BLaER1 (cell line): ENCODE results near the gene PLEKHO2.
A peak's percentile ranks its signal among the peaks of the same experiment; 100 is the strongest.

Experiments used
- H3K27ac ChIP-seq: shearing (Covaris generic); formaldehyde crosslinking; 2 replicates; pipeline ENCODE4 v1.8.1; 2022
- H3K27me3 ChIP-seq: shearing (Covaris generic); formaldehyde crosslinking; 2 replicates; pipeline ENCODE4 v1.8.1; 2022
- H3K36me3 ChIP-seq: shearing (Covaris generic); formaldehyde crosslinking; 2 replicates; pipeline ENCODE4 v1.8.1; 2022
- H3K4me1 ChIP-seq: shearing (Covaris generic); formaldehyde crosslinking; 2 replicates; pipeline ENCODE4 v1.8.1; 2022
- H3K4me2 ChIP-seq: shearing (Covaris generic); formaldehyde crosslinking; 2 replicates; pipeline ENCODE4 v1.8.1; 2022
- H3K4me3 ChIP-seq: shearing (Covaris generic); formaldehyde crosslinking; 2 replicates; pipeline ENCODE4 v1.8.1; 2022
- H3K9ac ChIP-seq: shearing (Covaris generic); formaldehyde crosslinking; 2 replicates; pipeline ENCODE4 v1.8.1; 2022
- H3K9me3 ChIP-seq: shearing (Covaris generic); formaldehyde crosslinking; 2 replicates; pipeline ENCODE4 v1.8.1; 2022
- H4K20me1 ChIP-seq: shearing (Covaris generic); formaldehyde crosslinking; 2 replicates; pipeline ENCODE4 v1.8.1; 2022
- Cebpa-rat ChIP-seq: shearing (Covaris generic); IDR thresholded peaks from 2 replicates; pipeline ENCODE4 v1.8.1; 2022

The PLEKHO2 gene

GRCh38 chr15:64825431-64826294, 16.1 kb upstream of the PLEKHO2 start, which contains the start of gene PIF1:
PIF1 (minus strand) TSS chr15:64825647; CDS start chr15:64824335, 1,312 bp downstream.
- Histone ChIP-seq H3K4me2 (peak within 1 kb of the TSS; percentile 98), H3K27ac (peak within 1 kb of the TSS; percentile 71), H4K20me1 (no peaks in the 10 kb centered on the region; the same call in 1 of the 2 replicates), H3K4me3 (peak within 1 kb of the TSS; percentile 73), H3K9ac (peak within 1 kb of the TSS; percentile 79), H3K9me3 (no peaks in the 10 kb centered on the region), H3K36me3 (peaks cover 29% of the 10 kb centered on the region), H3K4me1 (peaks cover 33% of the 10 kb centered on the region), H3K27me3 (peaks cover 22% of the 10 kb centered on the region)
- no peak for TF ChIP-seq Cebpa-rat

- Histone ChIP-seq H3K9ac (no peak overlapping the region), H3K4me3 (no peak overlapping the region), H3K9me3 (no peaks in the 10 kb centered on the region), H3K4me2 (no peak overlapping the region), H3K27me3 (peaks cover 10% of the 10 kb centered on the region), H3K27ac (no peak overlapping the region), H3K36me3 (no peaks in the 10 kb centered on the region), H3K4me1 (peaks cover 20% of the 10 kb centered on the region), H4K20me1 (no peaks in the 10 kb centered on the region; the same call in 1 of the 2 replicates)
- TF ChIP-seq Cebpa-rat = no peak
These were observed 12.7 kb upstream of the PLEKHO2 start for GRCh38 chr15:64828985-64829384.

DNA sequence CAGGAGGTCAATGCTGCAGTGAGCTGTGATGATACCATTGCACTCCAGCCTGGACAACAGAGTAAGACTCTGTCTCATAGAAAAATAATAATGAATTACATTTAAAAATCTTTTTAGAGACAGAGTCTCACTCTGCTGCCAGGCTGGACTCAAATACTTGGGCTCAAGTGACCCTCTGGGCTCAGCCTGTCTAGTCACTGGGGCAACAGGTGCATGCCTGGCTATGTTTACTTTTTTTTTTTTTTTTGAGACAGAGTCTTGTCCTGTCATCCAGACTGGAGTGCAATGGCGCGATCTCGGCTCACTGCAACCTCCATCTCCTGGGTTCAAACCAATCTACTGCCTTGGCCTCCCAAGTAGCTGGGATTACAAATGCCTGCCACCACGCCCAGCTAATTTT, 8.0 kb upstream of the PLEKHO2 start:
- H3K9ac ChIP-seq = no peak overlapping the region
- no peak overlapping the region for H3K4me2 ChIP-seq
- H3K27me3 ChIP-seq = no peaks in the 10 kb centered on the region
- no peak for TF ChIP-seq Cebpa-rat
- no peaks in the 10 kb centered on the region for H3K9me3 ChIP-seq
- no peak overlapping the region for H3K4me3 ChIP-seq
- H3K36me3 ChIP-seq = no peaks in the 10 kb centered on the region
- no peak overlapping the region for H3K27ac ChIP-seq
- peaks cover 35% of the 10 kb centered on the region for H3K4me1 ChIP-seq
- H4K20me1 ChIP-seq = no peaks in the 10 kb centered on the region

GRCh38 chr15:64836023-64836536, 5.6 kb upstream of the PLEKHO2 start:
- H4K20me1 ChIP-seq = no peaks in the 10 kb centered on the region
- H3K27me3 ChIP-seq = no peaks in the 10 kb centered on the region
- H3K4me3 ChIP-seq = no peak overlapping the region
- peak overlapping the region; percentile 63 for H3K27ac ChIP-seq
- H3K36me3 ChIP-seq = no peaks in the 10 kb centered on the region
- TF ChIP-seq Cebpa-rat = no peak
- H3K9me3 ChIP-seq = no peaks in the 10 kb centered on the region
- H3K4me1 ChIP-seq = peaks cover 58% of the 10 kb centered on the region
- peak overlapping the region; percentile 24; the same call in 1 of the 2 replicates for H3K9ac ChIP-seq
- H3K4me2 ChIP-seq = peak overlapping the region; percentile 67

DNA sequence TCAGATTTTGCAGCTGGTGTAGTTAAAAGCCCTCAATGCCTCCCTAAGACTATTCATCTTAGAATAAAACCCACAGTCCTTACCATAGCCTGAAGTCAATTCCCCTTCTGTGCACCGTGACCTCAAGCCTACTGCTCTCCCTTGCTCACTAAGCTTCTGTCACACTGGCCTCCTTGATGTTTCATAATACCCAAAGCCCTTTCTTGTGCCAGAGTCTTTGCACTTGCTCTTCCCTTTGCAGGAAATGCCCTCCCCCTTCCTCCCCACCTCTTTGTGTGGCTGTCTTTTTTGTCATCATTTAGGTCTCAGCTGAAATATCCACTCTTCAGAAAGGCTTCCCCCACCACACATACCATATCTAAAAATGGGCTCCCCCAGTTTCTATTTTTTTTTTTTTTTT, 4.2 kb upstream of the PLEKHO2 start:
- peaks cover 65% of the 10 kb centered on the region for H3K4me1 ChIP-seq
- peaks cover under 1% of the 10 kb centered on the region; the same call in 1 of the 2 replicates for H4K20me1 ChIP-seq
- 0 out of 2 replicates have a peak overlapping the region, but pooled peaks have one; percentile 3 for H3K9ac ChIP-seq
- peak; percentile 27; the same call in 1 of the 2 replicates for TF ChIP-seq Cebpa-rat
- no peak overlapping the region for H3K4me3 ChIP-seq
- no peaks in the 10 kb centered on the region for H3K9me3 ChIP-seq
- no peaks in the 10 kb centered on the region for H3K36me3 ChIP-seq
- 0 out of 2 replicates have a peak overlapping the region, but pooled peaks have one; percentile 26 for H3K27ac ChIP-seq
- H3K4me2 ChIP-seq = peak overlapping the region; percentile 61
- no peaks in the 10 kb centered on the region for H3K27me3 ChIP-seq

DNA sequence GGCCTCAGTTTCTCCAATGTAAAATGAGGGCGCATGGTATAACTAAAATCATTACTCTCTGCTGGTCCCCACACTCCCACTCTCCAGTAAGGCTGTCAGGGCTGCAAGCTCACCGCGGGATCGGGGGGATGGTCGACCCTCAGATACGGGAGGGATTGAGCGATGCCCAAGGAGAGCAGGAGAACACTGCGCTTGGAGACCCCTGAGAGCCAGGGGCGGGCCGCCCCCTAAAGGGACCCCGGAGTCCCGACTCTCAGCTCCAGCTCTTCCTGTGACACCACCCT, 713 bp upstream of the PLEKHO2 start:
- Histone ChIP-seq H3K36me3 (no peaks in the 10 kb centered on the region), H3K4me2 (peak overlapping the region; percentile 94), H3K27me3 (no peaks in the 10 kb centered on the region), H3K4me3 (peak overlapping the region; percentile 70), H4K20me1 (peaks cover 36% of the 10 kb centered on the region), H3K9me3 (no peaks in the 10 kb centered on the region), H3K4me1 (peaks cover 92% of the 10 kb centered on the region), H3K27ac (peak overlapping the region; percentile 86), H3K9ac (peak overlapping the region; percentile 77)
- no peak for TF ChIP-seq Cebpa-rat

DNA sequence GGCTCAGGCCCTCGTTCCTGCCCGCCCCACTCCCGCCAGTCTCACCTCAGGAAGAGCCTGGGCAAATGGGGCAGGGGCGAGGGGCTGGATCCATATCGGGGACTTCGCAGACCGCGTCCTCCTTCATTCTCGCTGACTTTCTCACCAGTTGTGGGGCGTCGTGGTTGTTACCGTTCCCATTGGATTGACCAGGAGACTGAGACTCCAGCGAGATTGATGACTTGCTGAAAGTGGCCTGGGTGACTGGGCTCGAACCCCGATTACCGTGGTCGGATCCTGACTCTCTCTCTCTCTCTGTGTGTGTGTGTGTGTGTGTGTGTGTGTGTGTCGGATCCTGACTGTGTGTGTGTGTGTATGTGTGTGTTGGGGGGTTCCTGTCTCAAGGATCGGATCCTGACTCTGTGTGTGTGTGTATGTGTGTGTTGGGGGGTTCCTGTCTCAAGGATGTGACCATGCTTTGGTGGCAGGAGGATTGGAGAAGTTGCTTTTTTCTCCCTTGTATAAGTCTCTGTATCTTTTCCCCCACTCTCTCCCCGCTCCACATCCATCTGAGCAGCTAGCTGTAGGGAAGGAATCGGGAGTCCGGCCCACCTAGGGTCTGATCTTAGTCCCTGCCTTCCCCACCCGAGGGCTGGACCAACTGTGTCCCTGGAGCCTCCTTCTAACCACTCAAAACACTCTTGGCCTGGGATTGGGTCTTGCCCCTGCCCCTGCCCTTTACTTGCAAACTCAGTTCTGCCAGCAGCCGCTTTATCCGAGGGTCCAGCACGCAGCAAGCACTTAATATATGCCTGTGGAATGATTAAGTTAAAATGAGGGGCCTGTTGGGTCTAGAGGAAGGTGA, 603 bp downstream of the PLEKHO2 start:
- H3K4me1 ChIP-seq = peaks cover 92% of the 10 kb centered on the region

GRCh38 chr15:64842986-64843561, 1.4 kb downstream of the PLEKHO2 start:
- Histone ChIP-seq H3K27me3 (no peaks in the 10 kb centered on the region), H3K4me1 (peaks cover 92% of the 10 kb centered on the region), H3K9me3 (no peaks in the 10 kb centered on the region), H3K9ac (peak overlapping the region; percentile 89), H3K27ac (peak overlapping the region; percentile 88), H3K4me2 (peak overlapping the region; percentile 98), H3K36me3 (0 out of 2 replicates have a peak, but pooled peaks cover 3% of the 10 kb centered on the region), H4K20me1 (peaks cover 56% of the 10 kb centered on the region), H3K4me3 (peak overlapping the region; percentile 84)
- TF ChIP-seq Cebpa-rat = no peak

More for the DNA sequence above, 603 bp downstream of the PLEKHO2 start:
- H4K20me1 ChIP-seq = peaks cover 49% of the 10 kb centered on the region
- peak overlapping the region; percentile 88 for H3K27ac ChIP-seq
- H3K9ac ChIP-seq = peak overlapping the region; percentile 89
- TF ChIP-seq Cebpa-rat = no peak
- peak overlapping the region; percentile 98 for H3K4me2 ChIP-seq
- peak overlapping the region; percentile 84 for H3K4me3 ChIP-seq
- no peaks in the 10 kb centered on the region for H3K9me3 ChIP-seq
- H3K27me3 ChIP-seq = no peaks in the 10 kb centered on the region
- H3K36me3 ChIP-seq = no peaks in the 10 kb centered on the region

GRCh38 chr15:64843991-64844390, 2.3 kb downstream of the PLEKHO2 start:
- peaks cover 64% of the 10 kb centered on the region for H4K20me1 ChIP-seq
- H3K36me3 ChIP-seq = peaks cover 11% of the 10 kb centered on the region
- H3K4me1 ChIP-seq = peaks cover 87% of the 10 kb centered on the region
- H3K27ac ChIP-seq = peak overlapping the region; percentile 88
- H3K4me2 ChIP-seq = peak overlapping the region; percentile 98
- no peaks in the 10 kb centered on the region for H3K9me3 ChIP-seq
- H3K9ac ChIP-seq = peak overlapping the region; percentile 69
- TF ChIP-seq Cebpa-rat = no peak
- peak overlapping the region; percentile 45 for H3K4me3 ChIP-seq
- no peaks in the 10 kb centered on the region for H3K27me3 ChIP-seq
